GM23248 (cell line): Measurements from ENCODE around the gene ANKFN1. TPM values are rescaled to one million over a fixed set of nuclear protein-coding genes. Genes with fewer than 3 reads are reported as not detected.
A peak's percentile ranks its signal among the peaks of the same experiment; 100 is the strongest.

ENCODE experiments used
- DNase-seq: peaks from one replicate; pipeline ENCODE4 v3.0.0-alpha.2; 2015
- H2AFZ ChIP-seq: fragments of 200-600 bp; sonication (generic); 2 replicates; pipeline ENCODE4 v1.6.1; 2016; ENCODE audit warnings: antibody characterized with exemption
- H3F3A ChIP-seq: fragments of 200-600 bp; sonication (generic); 2 replicates; pipeline ENCODE4 v1.6.1; 2016; ENCODE audit warnings: mild to moderate bottlenecking, antibody characterized with exemption, mixed run types; ENCODE audit not compliant: insufficient read depth
- H3K27ac ChIP-seq: fragments of 200-600 bp; sonication (generic); 2 replicates; pipeline ENCODE4 v1.5.1; 2016; ENCODE audit warnings: mild to moderate bottlenecking
- H3K27me3 ChIP-seq: fragments of 200-600 bp; sonication (generic); replicated peaks from 2 replicates; pipeline ENCODE4 v1.6.1; 2016; ENCODE audit warnings: mild to moderate bottlenecking; ENCODE audit not compliant: insufficient read depth
- H3K36me3 ChIP-seq: fragments of 200-600 bp; sonication (generic); 2 replicates; pipeline ENCODE4 v1.6.1; 2016; ENCODE audit warnings: low read depth, mild to moderate bottlenecking
- H3K4me1 ChIP-seq: fragments of 200-600 bp; sonication (generic); 2 replicates; pipeline ENCODE4 v1.6.1; 2016; ENCODE audit warnings: mild to moderate bottlenecking; ENCODE audit not compliant: insufficient read depth
- H3K4me2 ChIP-seq: fragments of 200-600 bp; sonication (generic); one replicate; pipeline ENCODE4 v1.6.1; 2016; ENCODE audit warnings: mild to moderate bottlenecking; ENCODE audit not compliant: unreplicated experiment
- H3K4me3 ChIP-seq: fragments of 200-600 bp; sonication (generic); 2 replicates; pipeline ENCODE4 v1.5.1; 2016; ENCODE audit warnings: mild to moderate bottlenecking
- H3K79me2 ChIP-seq: fragments of 200-600 bp; sonication (generic); 2 replicates; pipeline ENCODE4 v1.6.1; 2016; ENCODE audit warnings: mild to moderate bottlenecking; ENCODE audit not compliant: insufficient read depth
- H3K9ac ChIP-seq: fragments of 200-600 bp; sonication (generic); 2 replicates; pipeline ENCODE4 v1.6.1; 2016; ENCODE audit warnings: mild to moderate bottlenecking
- H3K9me2 ChIP-seq: fragments of 200-600 bp; sonication (generic); 2 replicates; pipeline ENCODE4 v1.6.1; 2016; ENCODE audit warnings: mixed run types, mild to moderate bottlenecking, moderate library complexity; ENCODE audit not compliant: insufficient read depth
- H3K9me3 ChIP-seq: fragments of 200-600 bp; sonication (generic); one replicate; pipeline ENCODE4 v1.6.1; 2017; ENCODE audit warnings: low read depth
- H4K20me1 ChIP-seq: fragments of 200-600 bp; sonication (generic); 2 replicates; pipeline ENCODE4 v1.6.0; 2016; ENCODE audit not compliant: insufficient read depth
- EZH2 ChIP-seq: fragments of 200-600 bp; sonication (generic); IDR thresholded peaks from 2 replicates; pipeline ENCODE4 v1.6.1; 2018; ENCODE audit warnings: antibody characterized with exemption, mild to moderate bottlenecking; ENCODE audit not compliant: insufficient read depth, poor library complexity, severe bottlenecking
- EZH2phosphoT487 ChIP-seq: fragments of 200-600 bp; sonication (generic); IDR thresholded peaks from 2 replicates; pipeline ENCODE4 v1.6.1; 2018; ENCODE audit warnings: antibody characterized with exemption, moderate library complexity, mild to moderate bottlenecking, low read depth; ENCODE audit not compliant: insufficient read depth
- WGBS, 2 experiments: methylation state at CpG; one replicate each; pipeline ENCODE4 v1.1.6; 2015 to 2017; ENCODE audit warnings: low lambda C conversion rate in 2 of 2, low coverage in 1 of 2; ENCODE audit errors: missing lambda C conversion rate in 2 of 2; 5-methylcytosine and 5-hydroxymethylcytosine counted together
- in situ Hi-C: fragments of 300-500 bp; cut with MboI; formaldehyde crosslinking; loops from 2 replicates; pipeline ENCODE4 v1.15.0; 2020
- polyA plus RNA-seq: library from polyadenylated mRNA; unstranded; fragments of >200 nt; fragmentation: Nextera tagmentation; extraction: Ambion mirVana; gene quantifications from 2 replicates; pipeline ENCODE4 v1.2.1, GENCODE V29; 2016
- total RNA-seq: library from RNA; depleted of rRNA; stranded (reverse); fragments of >200 nt; shearing (Covaris generic); gene quantifications from 2 replicates; pipeline ENCODE4 v1.2.3, GENCODE V29; 2014

Gene ANKFN1
- total and polyA plus RNA-seq, 2 experiments from 2014 or later = 0.54 to 0.64 TPM

- no peak overlapping the region for H3K9ac ChIP-seq
These were observed 22.6 kb upstream of the ANKFN1 start for GRCh38 chr17:56130631-56131030.

GRCh38 chr17:56131431-56131830 lies 21.8 kb upstream of the ANKFN1 start:
- no peak overlapping the region for H3K9ac ChIP-seq
- no peaks in the 10 kb centered on the region for H4K20me1 ChIP-seq
- H3F3A ChIP-seq = peaks cover 14% of the 10 kb centered on the region
- in situ Hi-C loops = loop anchor here (10.0 kb wide), 1 partner anchor 183 kb away; no protein-coding TSS in a partner anchor
- H3K27ac ChIP-seq = no peak overlapping the region
- H3K4me1 ChIP-seq = peaks cover 18% of the 10 kb centered on the region
- DNase-seq = no peak
- no peaks in the 10 kb centered on the region for H3K27me3 ChIP-seq
- no peak overlapping the region for H3K4me3 ChIP-seq
- no peak overlapping the region for H2AFZ ChIP-seq
- H3K36me3 ChIP-seq = no peaks in the 10 kb centered on the region
- H3K79me2 ChIP-seq = no peaks in the 10 kb centered on the region
- 60 to 69% methylated on average over 3 of the region's 3 CpGs for WGBS, 2 experiments
- H3K4me2 ChIP-seq = no peak overlapping the region
- no peaks in the 10 kb centered on the region for H3K9me2 ChIP-seq
- H3K9me3 ChIP-seq = no peaks in the 10 kb centered on the region
- TF ChIP-seq EZH2phosphoT487 (no peak), EZH2 (no peak)

More at GRCh38 chr17:56130631-56131030, 22.6 kb upstream of the ANKFN1 start:
- no peaks in the 10 kb centered on the region for H3K79me2 ChIP-seq
- no peaks in the 10 kb centered on the region for H3K27me3 ChIP-seq
- 65 to 87% methylated on average over 1 of the region's 1 CpG for WGBS, 2 experiments
- H3K4me1 ChIP-seq = peaks cover 22% of the 10 kb centered on the region
- H4K20me1 ChIP-seq = no peaks in the 10 kb centered on the region
- H3K4me2 ChIP-seq = no peak overlapping the region
- H3K36me3 ChIP-seq = no peaks in the 10 kb centered on the region
- H2AFZ ChIP-seq = 0 out of 2 replicates have a peak overlapping the region, but pooled peaks have one; percentile 7
- H3K27ac ChIP-seq = no peak overlapping the region
- H3K9me3 ChIP-seq = no peaks in the 10 kb centered on the region
- no peaks in the 10 kb centered on the region for H3K9me2 ChIP-seq
- in situ Hi-C loops = loop anchor here (10.0 kb wide), 1 partner anchor 184 kb away; no protein-coding TSS in a partner anchor
- peaks cover 18% of the 10 kb centered on the region for H3F3A ChIP-seq
- H3K4me3 ChIP-seq = no peak overlapping the region
- no peak for TF ChIP-seq EZH2phosphoT487
- TF ChIP-seq EZH2 = no peak
- DNase-seq = peak; percentile 35

- Histone ChIP-seq H4K20me1 (no peaks in the 10 kb centered on the region), H3K4me3 (no peak overlapping the region), H3K4me2 (no peak overlapping the region), H3F3A (0 out of 2 replicates have a peak, but pooled peaks cover 5% of the 10 kb centered on the region), H3K27me3 (no peaks in the 10 kb centered on the region), H3K27ac (no peak overlapping the region), H2AFZ (no peak overlapping the region), H3K79me2 (no peaks in the 10 kb centered on the region), H3K9me2 (no peaks in the 10 kb centered on the region), H3K4me1 (peaks cover 11% of the 10 kb centered on the region), H3K9ac (no peak overlapping the region), H3K9me3 (no peaks in the 10 kb centered on the region), H3K36me3 (no peaks in the 10 kb centered on the region)
- DNase-seq = no peak
- TF ChIP-seq EZH2phosphoT487 (no peak), EZH2 (no peak)
- in situ Hi-C loops = loop anchor here (10.0 kb wide), 1 partner anchor 178 kb away; no protein-coding TSS in a partner anchor
- 38 to 41% methylated on average over 1 of the region's 1 CpG for WGBS, 2 experiments
These were observed 17.0 kb upstream of the ANKFN1 start for GRCh38 chr17:56136301-56136700.

- H2AFZ ChIP-seq = peak overlapping the region; percentile 28; the same call in 1 of the 2 replicates
- H3K79me2 ChIP-seq = no peaks in the 10 kb centered on the region
- H3F3A ChIP-seq = peaks cover 22% of the 10 kb centered on the region
- 17 to 19% methylated on average over 7 of the region's 7 CpGs for WGBS, 2 experiments
- in situ Hi-C loops = no loop called here
- DNase-seq = peak; percentile 67
- TF ChIP-seq EZH2phosphoT487 (no peak), EZH2 (no peak)
- no peaks in the 10 kb centered on the region for H3K27me3 ChIP-seq
- H3K4me3 ChIP-seq = no peak overlapping the region
- H4K20me1 ChIP-seq = no peaks in the 10 kb centered on the region
- no peaks in the 10 kb centered on the region for H3K36me3 ChIP-seq
- peaks cover 33% of the 10 kb centered on the region for H3K4me1 ChIP-seq
- H3K4me2 ChIP-seq = peak overlapping the region; percentile 55
- H3K9ac ChIP-seq = no peak overlapping the region; the same call in 1 of the 2 replicates
- no peaks in the 10 kb centered on the region for H3K9me3 ChIP-seq
- no peaks in the 10 kb centered on the region for H3K9me2 ChIP-seq
- H3K27ac ChIP-seq = peak overlapping the region; percentile 73
These were observed 12.0 kb upstream of the ANKFN1 start for GRCh38 chr17:56141046-56141839.
